ENCODE measurements around the gene CARHSP1.
"Not testable (repeated sequence)": the region's sequence is repeated elsewhere in the genome, so short reads cannot be mapped to it uniquely, and the experiment has no call there.

The CARHSP1 gene

GRCh38 chr16:8808613-8809353, 60.0 kb downstream of the CARHSP1 start:
- no peak overlapping the region for H3K27ac ChIP-seq (ENCODE audit: low read depth in 2 of 2, low read length in 2 of 2)
- no peaks in the 10 kb centered on the region for H3K9me3 ChIP-seq (ENCODE audit: control insufficient read depth in 2 of 2, low read length in 2 of 2)
- no peaks in the 10 kb centered on the region for H3K4me1 ChIP-seq (ENCODE audit: control insufficient read depth in 2 of 2, insufficient read depth in 2 of 2, low read length in 2 of 2)
- H3K27me3 ChIP-seq (ENCODE audit: control insufficient read depth in 2 of 2, insufficient read depth in 2 of 2, low read length in 2 of 2): no peaks in the 10 kb centered on the region
- peaks cover 76 to 94% of the 10 kb centered on the region in 2 donors for H3K36me3 ChIP-seq (ENCODE audit: control insufficient read depth in 2 of 2, insufficient read depth in 2 of 2, low read length in 2 of 2)
- no peak overlapping the region for H3K4me3 ChIP-seq (ENCODE audit: low read length in 2 of 2)
- H3K9ac ChIP-seq (ENCODE audit: low read depth in 1 of 2, low read length in 2 of 2): no peak overlapping the region

GRCh38 chr16:8808009-8808408, 60.8 kb downstream of the CARHSP1 start:
- H3K9ac ChIP-seq (ENCODE audit: low read depth in 1 of 2, low read length in 2 of 2): no peak overlapping the region
- H3K27me3 ChIP-seq (ENCODE audit: control insufficient read depth in 2 of 2, insufficient read depth in 2 of 2, low read length in 2 of 2): no peaks in the 10 kb centered on the region
- no peak overlapping the region for H3K27ac ChIP-seq (ENCODE audit: low read depth in 2 of 2, low read length in 2 of 2)
- H3K4me3 ChIP-seq (ENCODE audit: low read length in 2 of 2): no peak overlapping the region
- H3K9me3 ChIP-seq (ENCODE audit: control insufficient read depth in 2 of 2, low read length in 2 of 2): no peaks in the 10 kb centered on the region
- H3K4me1 ChIP-seq (ENCODE audit: control insufficient read depth in 2 of 2, insufficient read depth in 2 of 2, low read length in 2 of 2): no peaks in the 10 kb centered on the region
- peaks cover 73 to 93% of the 10 kb centered on the region in 2 donors for H3K36me3 ChIP-seq (ENCODE audit: control insufficient read depth in 2 of 2, insufficient read depth in 2 of 2, low read length in 2 of 2)

- no peaks in the 10 kb centered on the region for H3K9me3 ChIP-seq (ENCODE audit: control insufficient read depth in 2 of 2, low read length in 2 of 2)
- peaks cover 71 to 92% of the 10 kb centered on the region in 2 donors for H3K36me3 ChIP-seq (ENCODE audit: control insufficient read depth in 2 of 2, insufficient read depth in 2 of 2, low read length in 2 of 2)
- H3K9ac ChIP-seq (ENCODE audit: low read depth in 1 of 2, low read length in 2 of 2): no peak overlapping the region
- H3K4me3 ChIP-seq (ENCODE audit: low read length in 2 of 2): no peak overlapping the region
- no peak overlapping the region for H3K27ac ChIP-seq (ENCODE audit: low read depth in 2 of 2, low read length in 2 of 2)
- H3K4me1 ChIP-seq (ENCODE audit: control insufficient read depth in 2 of 2, insufficient read depth in 2 of 2, low read length in 2 of 2): peaks cover 0 to under 1% of the 10 kb centered on the region in 2 donors
- no peaks in the 10 kb centered on the region for H3K27me3 ChIP-seq (ENCODE audit: control insufficient read depth in 2 of 2, insufficient read depth in 2 of 2, low read length in 2 of 2)
These were observed 61.6 kb downstream of the CARHSP1 start for GRCh38 chr16:8807189-8807588.

GRCh38 chr16:8806272-8806983, 62.4 kb downstream of the CARHSP1 start:
- H3K9me3 ChIP-seq (ENCODE audit: control insufficient read depth in 2 of 2, low read length in 2 of 2): no peaks in the 10 kb centered on the region
- H3K27me3 ChIP-seq (ENCODE audit: control insufficient read depth in 2 of 2, insufficient read depth in 2 of 2, low read length in 2 of 2): no peaks in the 10 kb centered on the region
- no peak overlapping the region for H3K4me3 ChIP-seq (ENCODE audit: low read length in 2 of 2)
- no peak overlapping the region for H3K9ac ChIP-seq (ENCODE audit: low read depth in 1 of 2, low read length in 2 of 2)
- peaks cover 0 to 4% of the 10 kb centered on the region in 2 donors for H3K4me1 ChIP-seq (ENCODE audit: control insufficient read depth in 2 of 2, insufficient read depth in 2 of 2, low read length in 2 of 2)
- no peak overlapping the region for H3K27ac ChIP-seq (ENCODE audit: low read depth in 2 of 2, low read length in 2 of 2)
- H3K36me3 ChIP-seq (ENCODE audit: control insufficient read depth in 2 of 2, insufficient read depth in 2 of 2, low read length in 2 of 2): peaks cover 70 to 91% of the 10 kb centered on the region in 2 donors

- Histone ChIP-seq H3K27ac (ENCODE audit: low read depth in 2 of 2, low read length in 2 of 2) (no peak overlapping the region), H3K27me3 (ENCODE audit: control insufficient read depth in 2 of 2, insufficient read depth in 2 of 2, low read length in 2 of 2) (no peaks in the 10 kb centered on the region), H3K9me3 (ENCODE audit: control insufficient read depth in 2 of 2, low read length in 2 of 2) (no peaks in the 10 kb centered on the region), H3K9ac (ENCODE audit: low read depth in 1 of 2, low read length in 2 of 2) (no peak overlapping the region), H3K36me3 (ENCODE audit: control insufficient read depth in 2 of 2, insufficient read depth in 2 of 2, low read length in 2 of 2) (peaks cover 57 to 70% of the 10 kb centered on the region in 2 donors), H3K4me3 (ENCODE audit: low read length in 2 of 2) (no peak overlapping the region), H3K4me1 (ENCODE audit: control insufficient read depth in 2 of 2, insufficient read depth in 2 of 2, low read length in 2 of 2) (peaks cover 3 to 11% of the 10 kb centered on the region in 2 donors)
These were observed 64.5 kb downstream of the CARHSP1 start for GRCh38 chr16:8804313-8804712.

GRCh38 chr16:8803733-8804132, 65.1 kb downstream of the CARHSP1 start:
- not testable (repeated sequence) for H3K4me3 ChIP-seq (ENCODE audit: low read length in 2 of 2); H3K27me3 ChIP-seq (ENCODE audit: control insufficient read depth in 2 of 2, insufficient read depth in 2 of 2, low read length in 2 of 2); H3K27ac ChIP-seq (ENCODE audit: low read depth in 2 of 2, low read length in 2 of 2); H3K9me3 ChIP-seq (ENCODE audit: control insufficient read depth in 2 of 2, low read length in 2 of 2); H3K9ac ChIP-seq (ENCODE audit: low read depth in 1 of 2, low read length in 2 of 2)
- H3K4me1 ChIP-seq (ENCODE audit: control insufficient read depth in 2 of 2, insufficient read depth in 2 of 2, low read length in 2 of 2): peaks cover 9 to 15% of the 10 kb centered on the region in 2 donors
- peaks cover 51 to 64% of the 10 kb centered on the region in 2 donors for H3K36me3 ChIP-seq (ENCODE audit: control insufficient read depth in 2 of 2, insufficient read depth in 2 of 2, low read length in 2 of 2)
